Skeletal muscle cell (primary cell): ENCODE results near the gene RNF144B.
A peak's percentile ranks its signal among the peaks of the same experiment; 100 is the strongest.
"Not testable (repeated sequence)": the region's sequence is repeated elsewhere in the genome, so short reads cannot be mapped to it uniquely, and the experiment has no call there.

Experiments
- DNase-seq: peaks from one replicate; pipeline ENCODE4 v3.0.0-alpha.2; 2010; ENCODE audit warnings: low read depth
- H3K4me3 ChIP-seq: 2 replicates; pipeline ENCODE4 v1.5.1; 2011; ENCODE audit warnings: low read depth, mild to moderate bottlenecking, control low read depth, low read length, moderate library complexity

Gene RNF144B

GRCh38 chr6:18429655-18430297 is 42.6 kb downstream of the RNF144B start:
- H3K4me3 ChIP-seq: no peak overlapping the region
- no peak for DNase-seq

- DNase-seq: no peak
- no peak overlapping the region for H3K4me3 ChIP-seq
Measured at GRCh38 chr6:18431581-18431980, 44.4 kb downstream of the RNF144B start.

- no peak overlapping the region for H3K4me3 ChIP-seq
- peak; percentile 45 for DNase-seq
Measured at GRCh38 chr6:18432180-18432579, 45.0 kb downstream of the RNF144B start.

GRCh38 chr6:18432619-18433018 is 45.5 kb downstream of the RNF144B start:
- H3K4me3 ChIP-seq: no peak overlapping the region
- DNase-seq: no peak

GRCh38 chr6:18433059-18433458 is 45.9 kb downstream of the RNF144B start:
- no peak for DNase-seq
- H3K4me3 ChIP-seq: no peak overlapping the region

- no peak for DNase-seq
- H3K4me3 ChIP-seq: no peak overlapping the region
Measured at GRCh38 chr6:18436341-18436740, 49.2 kb downstream of the RNF144B start.

GRCh38 chr6:18439581-18439980 is 52.4 kb downstream of the RNF144B start:
- no peak for DNase-seq

GRCh38 chr6:18441251-18441979 is 54.3 kb downstream of the RNF144B start:
- no peak for DNase-seq
- no peak overlapping the region for H3K4me3 ChIP-seq

More at GRCh38 chr6:18439581-18439980, 52.4 kb downstream of the RNF144B start:
- no peak overlapping the region for H3K4me3 ChIP-seq

- DNase-seq: no peak
- H3K4me3 ChIP-seq: no peak overlapping the region
Measured at GRCh38 chr6:18444111-18444510, 57.0 kb downstream of the RNF144B start.

- no peak overlapping the region for H3K4me3 ChIP-seq
- no peak for DNase-seq
Measured at GRCh38 chr6:18445228-18445627, 58.1 kb downstream of the RNF144B start.

GRCh38 chr6:18446771-18447170 is 59.6 kb downstream of the RNF144B start:
- no peak overlapping the region for H3K4me3 ChIP-seq
- no peak for DNase-seq

- no peak overlapping the region for H3K4me3 ChIP-seq
- DNase-seq: no peak
Measured at GRCh38 chr6:18447552-18447951, 60.4 kb downstream of the RNF144B start.

GRCh38 chr6:18451756-18452155 is 64.6 kb downstream of the RNF144B start:
- no peak overlapping the region for H3K4me3 ChIP-seq
- no peak for DNase-seq

GRCh38 chr6:18454446-18454845 is 67.3 kb downstream of the RNF144B start:
- no peak overlapping the region for H3K4me3 ChIP-seq
- DNase-seq: no peak

GRCh38 chr6:18457065-18457737 is 70.1 kb downstream of the RNF144B start:
- DNase-seq: no peak
- H3K4me3 ChIP-seq: no peak overlapping the region

- H3K4me3 ChIP-seq, DNase-seq: not testable (repeated sequence)
Measured at GRCh38 chr6:18458086-18458485, 70.9 kb downstream of the RNF144B start.

- DNase-seq: no peak
- H3K4me3 ChIP-seq: no peak overlapping the region
Measured at GRCh38 chr6:18463429-18463828, 76.3 kb downstream of the RNF144B start.

- no peak for DNase-seq
Measured at GRCh38 chr6:18464176-18464575, 77.0 kb downstream of the RNF144B start.

GRCh38 chr6:18465410-18466154 is 78.4 kb downstream of the RNF144B start:
- H3K4me3 ChIP-seq: no peak overlapping the region
- no peak for DNase-seq

More at GRCh38 chr6:18464176-18464575, 77.0 kb downstream of the RNF144B start:
- no peak overlapping the region for H3K4me3 ChIP-seq
